Uterus (tissue), 2 donors: ENCODE results near the gene ALG14.

ENCODE experiments used
- POLR2A ChIP-seq, 2 donors: fragments of 450-650 bp; IDR thresholded peaks; one replicate each; pipeline ENCODE4 v1.6.1; 2016; ENCODE audit warnings: antibody characterized with exemption in 2 of 2, mild to moderate bottlenecking in 1 of 2, moderate library complexity in 1 of 2
- TF ChIP-seq, protein P1 (sequence below), 4 experiments: fragments of 200-600 bp in 2 of 4; fragments of 450-650 bp in 2 of 4; sonication (generic) in 2 of 4; IDR thresholded peaks; one replicate each; pipeline ENCODE4 v1.5.1; 2016 to 2019; ENCODE audit warnings: antibody characterized with exemption in 4 of 4, mild to moderate bottlenecking in 2 of 4, moderate library complexity in 1 of 4

DNA sequence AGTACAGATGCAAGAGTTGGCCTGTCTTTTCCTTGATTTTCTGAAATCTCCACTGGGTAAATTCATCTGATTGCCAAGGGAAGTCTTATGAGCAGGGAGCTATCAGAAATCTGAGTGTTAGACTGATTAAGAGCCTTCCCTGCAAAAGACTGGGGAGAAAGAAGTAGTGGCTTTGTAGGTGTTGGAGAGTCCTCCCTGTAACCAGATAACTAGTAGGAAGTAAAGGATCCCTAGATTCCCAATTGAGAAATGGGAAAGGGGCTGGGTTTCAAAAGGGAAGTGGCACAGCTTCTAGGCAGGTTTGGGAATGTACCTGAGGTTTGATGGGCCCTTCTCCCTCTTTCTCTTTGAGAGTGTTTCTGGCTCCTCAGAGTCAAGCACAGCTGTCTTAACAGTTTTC, 46.5 kb upstream of the ALG14 start:
- TF ChIP-seq POLR2A (IDR thresholded peaks at IDR 0.05): no peak
- TF ChIP-seq, protein P1, sequence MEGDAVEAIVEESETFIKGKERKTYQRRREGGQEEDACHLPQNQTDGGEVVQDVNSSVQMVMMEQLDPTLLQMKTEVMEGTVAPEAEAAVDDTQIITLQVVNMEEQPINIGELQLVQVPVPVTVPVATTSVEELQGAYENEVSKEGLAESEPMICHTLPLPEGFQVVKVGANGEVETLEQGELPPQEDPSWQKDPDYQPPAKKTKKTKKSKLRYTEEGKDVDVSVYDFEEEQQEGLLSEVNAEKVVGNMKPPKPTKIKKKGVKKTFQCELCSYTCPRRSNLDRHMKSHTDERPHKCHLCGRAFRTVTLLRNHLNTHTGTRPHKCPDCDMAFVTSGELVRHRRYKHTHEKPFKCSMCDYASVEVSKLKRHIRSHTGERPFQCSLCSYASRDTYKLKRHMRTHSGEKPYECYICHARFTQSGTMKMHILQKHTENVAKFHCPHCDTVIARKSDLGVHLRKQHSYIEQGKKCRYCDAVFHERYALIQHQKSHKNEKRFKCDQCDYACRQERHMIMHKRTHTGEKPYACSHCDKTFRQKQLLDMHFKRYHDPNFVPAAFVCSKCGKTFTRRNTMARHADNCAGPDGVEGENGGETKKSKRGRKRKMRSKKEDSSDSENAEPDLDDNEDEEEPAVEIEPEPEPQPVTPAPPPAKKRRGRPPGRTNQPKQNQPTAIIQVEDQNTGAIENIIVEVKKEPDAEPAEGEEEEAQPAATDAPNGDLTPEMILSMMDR (IDR thresholded peaks at IDR 0.05): no peak
